Measurements from ENCODE around the gene RIC3. TPM values are rescaled to one million over a fixed set of nuclear protein-coding genes. Genes with fewer than 3 reads are reported as not detected.

Gene RIC3
- total and polyA plus RNA-seq, 8 donors: 1.1 to 29.5 (median 13.4) TPM; not detected in 1

DNA sequence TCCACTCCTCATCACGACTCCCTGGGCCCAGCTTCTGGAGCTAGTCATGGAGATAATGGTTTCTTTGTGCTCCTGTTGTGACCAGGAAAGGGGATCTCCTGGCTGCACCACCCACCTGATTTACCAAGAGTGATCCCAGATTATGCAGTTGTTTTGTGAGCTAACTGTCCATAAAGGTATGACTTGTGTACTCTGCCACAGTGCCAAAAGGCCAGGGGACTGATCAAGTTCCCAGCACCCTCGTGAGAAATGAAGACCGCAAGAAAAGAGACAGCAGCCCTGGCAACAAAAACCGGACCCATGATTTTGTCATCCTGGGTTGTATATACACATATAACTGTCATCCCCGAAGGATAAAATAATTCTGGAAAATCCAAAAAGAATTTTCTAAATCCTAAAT lies 61.2 kb downstream of the RIC3 start:
- no peak overlapping the region for H3K4me3 ChIP-seq
- peaks cover 0 to 68% (median 41%) of the 10 kb centered on the region in 4 donors for H3K36me3 ChIP-seq
- H3K27me3 ChIP-seq: no peaks in the 10 kb centered on the region
- peak in 1 of 2 donors; percentile 3 for DNase-seq
- TF ChIP-seq EP300 (IDR thresholded peaks at IDR 0.05) (no peak), POLR2A (IDR thresholded peaks at IDR 0.05) (no peak)
- H3K27ac ChIP-seq: no peak overlapping the region
- peaks cover 0 to 14% (median 6%) of the 10 kb centered on the region in 4 donors for H3K4me1 ChIP-seq
- no peaks in the 10 kb centered on the region for H3K9me3 ChIP-seq
- intact Hi-C loops (cut with DNase I; ENCODE audit: low total_unique reads): no loop called here
- 80 to 88% (median 84%) methylated on average over 5 of the region's 5 CpGs for WGBS, 5 donors

GRCh38 chr11:8106679-8107078 lies 62.1 kb downstream of the RIC3 start:
- 82 to 100% (median 95%) methylated on average over 2 of the region's 2 CpGs for WGBS, 5 donors
- H3K4me1 ChIP-seq: peaks cover 0 to 9% (median 4%) of the 10 kb centered on the region in 4 donors
- no peaks in the 10 kb centered on the region for H3K9me3 ChIP-seq
- TF ChIP-seq POLR2AphosphoS5 (IDR thresholded peaks at IDR 0.05): no peak
- no peak for TF ChIP-seq EP300 (IDR thresholded peaks at IDR 0.05)
- no peak for TF ChIP-seq CTCF (IDR thresholded peaks at IDR 0.05)
- TF ChIP-seq POLR2A (IDR thresholded peaks at IDR 0.05): no peak
- no peaks in the 10 kb centered on the region for H3K27me3 ChIP-seq
- no peak for DNase-seq
- H3K27ac ChIP-seq: no peak overlapping the region
- H3K36me3 ChIP-seq: peaks cover 0 to 77% (median 50%) of the 10 kb centered on the region in 4 donors
- intact Hi-C loops (cut with DNase I; ENCODE audit: low total_unique reads): no loop called here
- H3K4me3 ChIP-seq: no peak overlapping the region

GRCh38 chr11:8105666-8106065 lies 63.2 kb downstream of the RIC3 start:
- Histone ChIP-seq H3K36me3 (peaks cover 0 to 87% (median 60%) of the 10 kb centered on the region in 4 donors), H3K27ac (no peak overlapping the region), H3K9me3 (no peaks in the 10 kb centered on the region), H3K27me3 (no peaks in the 10 kb centered on the region), H3K4me3 (no peak overlapping the region), H3K4me1 (no peaks in the 10 kb centered on the region)
- intact Hi-C loops (cut with DNase I; ENCODE audit: low total_unique reads): no loop called here
- WGBS, 5 donors: 35 to 60% (median 39%) methylated on average over 3 of the region's 3 CpGs
- TF ChIP-seq POLR2AphosphoS5 (IDR thresholded peaks at IDR 0.05) (no peak), EP300 (IDR thresholded peaks at IDR 0.05) (no peak), CTCF (IDR thresholded peaks at IDR 0.05) (no peak), POLR2A (IDR thresholded peaks at IDR 0.05) (no peak)
- no peak for DNase-seq

- TF ChIP-seq POLR2AphosphoS5 (IDR thresholded peaks at IDR 0.05) (no peak), EP300 (IDR thresholded peaks at IDR 0.05) (no peak), POLR2A (IDR thresholded peaks at IDR 0.05) (no peak)
- no peak for DNase-seq
- peaks cover 0 to 88% (median 62%) of the 10 kb centered on the region in 4 donors for H3K36me3 ChIP-seq
- H3K4me1 ChIP-seq: no peaks in the 10 kb centered on the region
- 78 to 91% (median 87%) methylated on average over 4 of the region's 4 CpGs for WGBS, 5 donors
- no peaks in the 10 kb centered on the region for H3K27me3 ChIP-seq
- intact Hi-C loops (cut with DNase I; ENCODE audit: low total_unique reads): no loop called here
- no peaks in the 10 kb centered on the region for H3K9me3 ChIP-seq
- H3K27ac ChIP-seq: no peak overlapping the region
- H3K4me3 ChIP-seq: no peak overlapping the region
These were observed 63.7 kb downstream of the RIC3 start for GRCh38 chr11:8105133-8105532.

DNA sequence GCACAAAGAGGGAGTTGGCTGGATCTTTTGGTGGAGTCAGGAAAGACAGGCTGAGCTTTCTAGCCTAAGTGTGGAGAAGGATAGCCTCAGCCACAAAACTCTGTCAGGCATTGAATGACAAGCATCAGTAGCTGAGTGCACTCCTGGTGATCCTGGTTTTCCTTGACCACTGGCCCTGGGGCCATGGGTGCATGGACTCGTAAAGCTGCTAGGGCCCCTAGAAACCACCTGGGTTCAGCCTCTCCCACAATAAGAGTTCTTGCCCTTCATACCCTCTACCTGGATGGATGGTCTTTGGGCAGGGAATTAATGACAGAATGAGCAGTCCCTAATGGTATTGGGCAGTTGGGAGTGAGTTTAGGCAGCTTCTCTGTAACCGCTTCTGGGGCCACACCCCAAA lies 64.9 kb downstream of the RIC3 start:
- no peak for TF ChIP-seq POLR2A (IDR thresholded peaks at IDR 0.05)
- TF ChIP-seq POLR2AphosphoS5 (IDR thresholded peaks at IDR 0.05): no peak
- no peak for TF ChIP-seq EP300 (IDR thresholded peaks at IDR 0.05)
- no peak for TF ChIP-seq CTCF (IDR thresholded peaks at IDR 0.05)
- Histone ChIP-seq H3K4me3 (no peak overlapping the region), H3K4me1 (no peaks in the 10 kb centered on the region), H3K9me3 (no peaks in the 10 kb centered on the region), H3K27me3 (no peaks in the 10 kb centered on the region), H3K36me3 (peaks cover 0 to 77% (median 61%) of the 10 kb centered on the region in 4 donors), H3K27ac (no peak overlapping the region)
- 69 to 100% (median 94%) methylated on average over 2 of the region's 2 CpGs for WGBS, 5 donors
- intact Hi-C loops (cut with DNase I; ENCODE audit: low total_unique reads): no loop called here
- no peak for DNase-seq
